HG03060 (cell line): ENCODE measurements around the gene RFX5.

Experiments
- ATAC-seq: cut with Tn5 transposase; IDR thresholded peaks from one replicate; pipeline ENCODE4 v1.9.1; 2021; ENCODE audit warnings: low read depth, moderate number of reproducible peaks; ENCODE audit not compliant: unreplicated experiment

Gene RFX5

DNA sequence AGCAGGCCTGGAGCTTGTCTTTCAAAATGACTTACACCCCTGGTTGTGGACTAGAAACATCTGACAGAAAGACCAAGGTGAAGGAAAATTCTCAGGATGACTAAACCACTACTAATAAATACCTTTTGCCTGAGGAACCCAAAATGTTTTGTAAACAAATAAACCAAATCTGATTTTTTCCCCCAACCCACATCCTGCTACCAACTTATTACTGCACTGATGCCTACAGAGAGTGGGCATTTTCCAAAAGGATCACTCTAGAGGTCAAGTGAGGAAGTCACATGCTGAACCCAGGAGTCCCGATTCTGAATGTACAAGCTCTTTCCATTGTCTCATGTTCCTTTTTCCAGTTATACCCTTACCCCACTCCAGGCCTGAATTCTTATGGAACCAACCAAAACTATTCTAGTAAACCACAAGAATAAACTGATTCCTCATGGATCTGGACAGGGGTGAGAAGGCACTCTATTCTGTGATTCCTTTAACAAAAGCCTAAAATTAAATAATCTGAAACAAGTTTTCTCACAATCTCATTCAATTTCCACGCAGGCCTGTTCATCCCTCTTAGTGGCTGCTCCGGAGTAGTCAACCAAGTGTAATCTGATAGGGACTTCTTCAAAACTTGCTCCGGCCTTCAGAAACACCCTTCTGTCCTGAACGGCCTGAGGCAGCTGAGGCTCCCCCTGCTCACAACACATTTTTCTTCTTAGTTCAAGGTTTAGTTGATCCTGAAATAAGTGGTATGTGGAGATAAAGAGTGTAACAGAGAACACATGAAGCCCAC lies 21.2 kb downstream of the RFX5 start:
- no peak for ATAC-seq

DNA sequence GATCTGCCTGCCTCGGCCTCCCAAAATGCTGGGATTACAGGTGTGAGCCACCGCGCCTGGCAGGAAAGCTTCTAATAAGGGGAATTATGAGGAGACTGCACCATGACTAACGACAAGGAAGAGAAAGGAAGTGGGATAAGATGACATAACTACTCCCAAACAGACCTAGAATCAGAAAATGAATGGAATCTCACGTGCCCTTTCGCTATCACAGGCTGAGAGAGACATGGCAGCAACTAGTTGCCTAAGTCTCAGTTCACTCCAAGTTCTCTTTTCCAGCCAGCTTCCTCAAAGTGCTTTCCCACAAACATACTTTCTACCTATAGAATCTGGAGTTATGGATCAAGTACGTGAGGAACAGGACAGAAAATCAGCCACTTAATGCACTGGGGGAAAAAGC lies 21.8 kb downstream of the RFX5 start:
- ATAC-seq = no peak

- no peak for ATAC-seq
Observed at GRCh38 chr1:151324390-151324930, 22.6 kb downstream of the RFX5 start.

GRCh38 chr1:151318975-151319374 lies 28.1 kb downstream of the RFX5 start:
- ATAC-seq = no peak

DNA sequence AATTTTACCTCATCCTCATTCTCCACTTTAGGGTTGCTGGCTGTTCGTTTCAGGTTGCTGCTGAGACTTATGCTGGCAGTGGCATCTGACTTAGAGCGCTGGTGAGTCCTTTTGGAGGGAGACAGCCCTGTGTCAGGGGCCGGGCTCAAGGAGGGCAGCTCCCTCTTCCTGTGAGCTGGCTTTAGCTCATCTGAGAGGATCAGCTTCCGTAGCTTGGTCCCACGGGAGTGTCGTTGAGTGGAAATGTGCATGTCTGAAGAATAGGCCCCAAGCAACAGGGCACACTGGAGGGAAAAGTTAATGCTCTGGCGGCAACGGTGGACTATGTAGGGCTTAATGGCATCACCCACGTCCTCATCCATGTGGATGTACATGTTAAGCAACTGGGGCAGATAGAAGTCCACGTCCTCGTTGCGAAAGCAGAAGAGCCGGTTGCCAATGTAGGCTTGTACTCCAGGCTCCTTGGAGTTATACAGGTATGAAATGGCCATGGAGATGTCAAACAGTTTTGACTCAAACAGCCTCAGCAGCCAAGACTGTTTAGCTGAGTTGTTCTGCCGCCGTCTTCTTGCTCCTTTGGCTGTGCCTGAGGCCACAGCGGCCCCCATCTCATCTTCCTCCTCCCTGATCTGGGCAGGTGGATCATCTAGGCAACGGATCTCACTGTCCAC lies 31.4 kb downstream of the RFX5 start:
- ATAC-seq = no peak

GRCh38 chr1:151314137-151314875 lies 32.7 kb downstream of the RFX5 start:
- ATAC-seq = no peak

GRCh38 chr1:151313501-151313900 lies 33.6 kb downstream of the RFX5 start:
- no peak for ATAC-seq

DNA sequence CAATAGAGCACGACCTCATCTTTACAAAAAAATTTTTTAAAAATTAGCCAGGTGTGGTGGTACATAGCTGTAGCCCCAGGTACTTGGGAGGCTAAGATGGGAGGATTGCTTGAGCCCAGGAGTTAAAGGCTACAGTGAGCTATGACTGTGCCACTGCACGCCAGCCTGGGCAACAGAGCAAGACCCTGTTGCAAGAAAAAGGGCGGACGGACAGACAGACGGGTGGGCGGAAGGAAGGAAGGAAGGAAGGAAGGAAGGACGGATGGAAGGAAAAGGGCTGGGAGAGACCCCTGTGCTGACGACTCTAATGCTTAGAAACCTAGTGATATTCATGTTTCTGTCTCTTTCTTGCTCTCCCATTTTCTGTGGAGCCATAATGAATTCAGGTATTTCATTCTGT lies 34.2 kb downstream of the RFX5 start:
- no peak for ATAC-seq

DNA sequence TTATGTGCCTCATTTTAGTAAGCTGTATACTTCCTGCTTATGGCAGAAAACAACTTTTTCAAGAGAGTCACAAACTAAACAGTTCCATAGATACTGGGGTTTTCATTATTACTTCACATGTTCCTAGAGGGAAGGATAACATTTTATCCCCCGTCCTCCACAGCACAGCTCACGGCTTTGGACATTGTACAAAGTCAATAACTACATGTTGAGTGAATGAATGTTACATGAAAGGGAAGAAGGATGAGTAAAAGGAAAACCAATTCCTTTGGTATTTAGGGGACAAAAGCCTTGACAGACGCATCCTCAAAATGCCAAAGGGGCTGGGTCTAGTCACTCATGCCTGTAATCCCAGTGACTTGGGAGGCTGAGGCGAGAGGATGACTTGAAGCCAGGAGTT lies 34.6 kb downstream of the RFX5 start:
- no peak for ATAC-seq

DNA sequence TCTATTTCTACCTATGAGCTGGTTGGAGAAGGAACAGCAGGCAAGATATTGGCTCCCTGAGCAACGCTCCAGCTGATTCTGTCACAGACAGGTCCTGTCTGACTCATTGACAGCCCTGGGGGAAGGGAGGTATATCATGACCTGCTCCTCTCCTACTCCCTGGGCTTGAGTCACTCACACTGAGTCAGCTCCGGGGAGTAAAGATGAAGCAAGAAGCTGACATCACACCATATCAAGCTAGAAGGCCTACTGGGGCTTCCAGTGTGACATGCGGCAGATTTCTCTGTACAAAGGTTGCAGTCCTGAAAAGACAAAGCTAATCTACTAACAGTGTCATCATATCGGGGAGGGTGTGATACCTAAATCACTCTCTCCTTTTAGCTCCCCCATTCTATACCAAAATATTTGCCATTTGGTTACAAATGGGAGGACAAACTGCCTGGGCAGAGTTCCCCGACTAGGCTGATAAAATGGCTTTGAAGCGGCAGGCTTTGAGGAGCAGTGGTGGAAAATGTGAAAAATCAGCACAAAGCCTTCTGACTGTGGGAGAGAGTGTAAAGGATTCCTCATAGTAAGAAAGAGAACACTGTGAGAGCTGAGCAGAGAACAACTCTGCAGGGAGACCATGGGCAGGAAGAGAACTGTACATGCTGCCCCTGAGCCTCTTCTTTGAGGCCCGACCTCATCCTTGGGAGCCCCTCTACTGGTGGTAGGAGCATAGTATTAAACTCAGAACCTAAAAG lies 35.3 kb downstream of the RFX5 start:
- no peak for ATAC-seq

- ATAC-seq = no peak
Observed at GRCh38 chr1:151311011-151311410, 36.0 kb downstream of the RFX5 start.

DNA sequence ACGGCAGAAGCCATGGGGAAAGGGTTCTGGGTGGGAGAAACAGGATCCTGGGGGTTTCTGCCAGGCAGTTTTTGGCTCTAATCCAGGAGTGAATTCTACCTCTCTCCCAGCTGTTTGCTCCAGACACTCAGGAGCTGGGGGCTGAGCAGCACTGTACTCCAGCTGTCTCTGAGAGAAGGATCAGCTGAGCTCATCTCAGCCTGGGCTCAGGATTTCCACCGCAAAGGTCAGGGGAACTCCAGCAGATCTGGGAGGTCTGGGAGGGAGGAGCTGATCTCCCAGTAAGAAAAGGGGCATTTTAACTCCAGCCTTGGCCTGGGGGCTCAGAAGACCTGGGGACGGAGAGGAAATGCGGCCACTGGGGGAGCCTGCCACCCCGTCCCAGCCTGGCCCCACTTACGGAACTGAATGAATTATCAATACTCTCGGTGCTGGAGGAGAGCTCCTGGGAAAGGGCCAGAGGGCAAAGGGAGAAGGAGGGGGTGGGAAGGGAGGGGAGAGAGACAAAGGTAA lies 37.2 kb downstream of the RFX5 start:
- no peak for ATAC-seq

DNA sequence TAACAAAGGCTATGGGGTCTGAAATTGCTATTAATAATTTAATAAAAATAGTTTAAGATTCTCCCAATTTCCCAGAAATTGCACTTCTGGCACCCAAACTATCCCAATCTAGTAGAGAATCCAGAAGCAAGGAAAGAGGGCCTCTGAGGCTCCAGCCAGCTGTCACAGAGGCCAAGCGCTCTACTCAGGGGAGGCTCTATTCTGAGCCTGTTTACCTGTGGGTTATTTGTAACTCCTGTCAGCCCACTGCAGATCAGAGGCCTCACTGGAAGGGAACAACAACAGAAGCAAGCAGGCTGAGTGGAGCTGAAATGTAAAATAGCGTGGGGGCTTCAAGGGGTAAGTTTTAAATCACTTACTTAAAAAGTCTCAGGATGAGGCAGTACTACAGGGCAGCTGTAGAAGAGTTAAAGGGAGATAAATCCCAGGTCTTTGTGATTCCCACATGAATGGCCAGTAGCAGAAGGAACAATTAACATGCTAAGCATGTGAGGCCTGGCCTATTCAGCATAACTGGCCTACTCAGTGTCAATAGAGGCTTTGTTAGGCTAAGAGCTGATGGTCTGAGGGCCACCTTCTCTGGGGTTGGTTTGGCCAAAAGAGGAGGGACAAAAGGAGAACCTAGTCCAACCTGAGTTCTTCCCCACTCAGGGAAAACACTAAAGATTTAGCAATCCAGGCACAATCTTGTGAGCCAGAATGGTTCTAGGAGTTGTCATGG lies 52.1 kb downstream of the RFX5 start:
- no peak for ATAC-seq

DNA sequence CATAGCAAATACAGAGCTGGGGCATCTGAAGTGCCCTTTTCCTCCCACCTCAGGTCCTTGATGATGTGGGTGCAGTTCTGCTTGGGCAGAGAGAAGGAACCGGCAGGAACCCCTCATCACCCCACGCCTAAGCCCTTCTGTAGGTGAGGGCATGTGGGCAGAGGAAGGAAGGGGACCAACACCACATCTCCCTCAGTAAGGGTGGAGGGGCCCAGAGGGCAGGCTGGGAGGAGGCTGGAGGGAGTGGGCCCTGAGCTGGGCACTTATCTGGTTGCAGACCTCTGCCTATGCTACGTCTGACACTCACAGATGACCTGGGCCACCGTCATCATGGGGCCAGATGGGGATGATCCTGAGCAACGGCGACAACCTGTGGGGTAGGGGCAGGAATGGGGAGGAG lies 54.0 kb downstream of the RFX5 start:
- ATAC-seq = no peak

GRCh38 chr1:151292207-151293030 lies 54.6 kb downstream of the RFX5 start:
- no peak for ATAC-seq

- no peak for ATAC-seq
Observed at GRCh38 chr1:151290709-151291303, 56.2 kb downstream of the RFX5 start.
